Prostate gland (tissue), 2 donors: ENCODE measurements around the gene CDC37.

Experiments
- CTCF ChIP-seq, 4 experiments: fragments of 200-600 bp in 2 of 4; fragments of 450-650 bp in 2 of 4; sonication (generic) in 2 of 4; IDR thresholded peaks; 1 replicate in 3 of 4; 2 replicates in 1 of 4; pipeline ENCODE4 v1.5.1; 2016 to 2019; ENCODE audit warnings: antibody characterized with exemption in 4 of 4, mild to moderate bottlenecking in 2 of 4, moderate library complexity in 2 of 4
- POLR2AphosphoS5 ChIP-seq: sonication (generic); formaldehyde crosslinking; IDR thresholded peaks from one replicate; pipeline ENCODE4 v1.6.1; 2017; ENCODE audit warnings: antibody characterized with exemption

GRCh38 chr19:10418485-10419199 lies 15.3 kb upstream of the CDC37 start:
- no peak for TF ChIP-seq CTCF (IDR thresholded peaks at IDR 0.05)
- TF ChIP-seq POLR2AphosphoS5 = no peak
